H1 (cell line): ENCODE data around the gene UHRF2. TPM values are rescaled to one million over a fixed set of nuclear protein-coding genes. Genes with fewer than 3 reads are reported as not detected.

Experiments
- CHD7 ChIP-seq: fragments of 300-600 bp; sonication (generic); IDR thresholded peaks from 2 replicates; pipeline ENCODE4 v1.7.1; 2012; ENCODE audit warnings: low read length, moderate library complexity, mild to moderate bottlenecking, inconsistent platforms; ENCODE audit not compliant: insufficient replicate concordance
- FOSL1 ChIP-seq: IDR thresholded peaks from 2 replicates; pipeline ENCODE4 v1.6.1; 2011; ENCODE audit warnings: mild to moderate bottlenecking, low read depth, low read length, moderate library complexity; ENCODE audit not compliant: insufficient read depth
- HDAC2 ChIP-seq, 2 experiments: fragments of 300-600 bp in 1 of 2; sonication (generic) in 1 of 2; IDR thresholded peaks; 2 replicates each; pipeline ENCODE4 v1.6.1; 2011 to 2012; ENCODE audit warnings: low read depth in 2 of 2, low read length in 2 of 2, mild to moderate bottlenecking in 2 of 2, moderate library complexity in 2 of 2, borderline replicate concordance in 1 of 2, inconsistent platforms in 1 of 2
- KDM4A ChIP-seq: IDR thresholded peaks from one replicate; pipeline ENCODE4 v1.7.1; 2012; ENCODE audit warnings: low read depth, mild to moderate bottlenecking, moderate library complexity, low read length, inconsistent platforms; ENCODE audit not compliant: severe bottlenecking
- RFX5 ChIP-seq: IDR thresholded peaks from 2 replicates; pipeline ENCODE4 v1.6.1; 2011; ENCODE audit warnings: low read depth, low read length, improper control_type of control experiment, borderline replicate concordance
- SIN3A ChIP-seq, 2 experiments: IDR thresholded peaks in 1 of 2; conservative IDR thresholded peaks in 1 of 2; 2 replicates each; pipeline ENCODE4 v1.6.1; 2011 to 2012; ENCODE audit warnings: low read length in 2 of 2, improper control_type of control experiment in 1 of 2, low read depth in 1 of 2, mild to moderate bottlenecking in 1 of 2
- SP4 ChIP-seq: IDR thresholded peaks from 2 replicates; pipeline ENCODE4 v1.6.1; 2012; ENCODE audit warnings: low read length, inconsistent platforms
- TAF7 ChIP-seq: optimal IDR thresholded peaks from 2 replicates; pipeline ENCODE3; 2011; ENCODE audit warnings: low read depth, mild to moderate bottlenecking, inconsistent platforms, low read length, moderate library complexity, borderline replicate concordance
- polyA plus RNA-seq, 7 experiments: library from polyadenylated mRNA; depleted of rRNA in 3 of 7; stranded (reverse) in 5 of 7; unstranded in 2 of 7; fragments of >200 nt in 5 of 7; fragments of 200-250 nt in 2 of 7; gene quantifications; 1 replicate in 5 of 7; 2 replicates in 1 of 7; 4 replicates in 1 of 7; pipeline versions ENCODE4 v1.2.1 to v1.2.3, GENCODE V29; 2011 to 2013; ENCODE audit warnings: missing spikeins in 2 of 7, mixed read lengths in 2 of 7
- total RNA-seq: library from RNA; stranded (reverse); fragmentation: NEBNext Ultra II Directional; extraction: Animal tissue kit (Norgen Biotek cat#: 25700); gene quantifications from 2 replicates; pipeline ENCODE4 v1.2.1, GENCODE V29; 2021
- TF ChIP-seq, protein P1 (sequence below): IDR thresholded peaks from 2 replicates; pipeline ENCODE4 v1.6.1; 2012; ENCODE audit warnings: inconsistent platforms

The UHRF2 gene
- total and polyA plus RNA-seq, 2 of the 8 experiments (the other 6 are each of a cell fraction or from before 2014, with no cell fraction given) = 31.8 to 48.0 TPM

DNA sequence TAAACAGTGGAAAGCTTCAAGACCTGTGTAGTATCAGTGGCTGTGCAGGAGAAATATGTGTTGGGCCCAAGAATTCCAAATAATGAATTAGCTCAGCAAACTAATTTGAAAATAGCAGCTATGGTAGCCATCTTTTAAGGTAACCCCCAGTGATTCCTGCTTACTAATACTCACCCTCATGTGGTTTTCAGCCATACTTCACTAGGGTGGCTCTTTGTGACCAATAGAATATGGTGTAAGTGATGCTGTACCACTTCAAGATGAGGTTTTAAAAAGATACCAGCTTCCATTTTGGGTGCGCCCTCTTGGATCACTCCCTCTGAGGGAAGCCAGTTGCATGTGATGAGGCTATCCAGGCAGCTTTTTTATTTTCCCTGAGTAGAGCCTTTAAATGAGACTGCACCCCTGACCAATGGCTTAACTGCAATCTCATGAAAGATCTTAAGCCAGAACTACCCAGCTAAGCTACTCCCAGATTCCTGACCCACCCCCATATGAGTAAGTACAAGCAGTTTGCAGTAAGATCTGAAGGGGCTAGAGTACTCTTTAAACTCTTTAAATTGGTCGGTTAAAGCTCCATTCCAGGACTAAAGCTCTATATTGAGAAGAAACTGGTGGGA, 58.3 kb downstream of the UHRF2 start (continued):
- TF ChIP-seq CHD7 = no peak
- TF ChIP-seq KDM4A = no peak
- TF ChIP-seq HDAC2 (IDR thresholded peaks at IDR 0.05; ENCODE audit: borderline replicate concordance in 1 of 2, low read depth in 2 of 2, low read length in 2 of 2) = no peak
- TF ChIP-seq SP4 = no peak
- TF ChIP-seq, protein P1, sequence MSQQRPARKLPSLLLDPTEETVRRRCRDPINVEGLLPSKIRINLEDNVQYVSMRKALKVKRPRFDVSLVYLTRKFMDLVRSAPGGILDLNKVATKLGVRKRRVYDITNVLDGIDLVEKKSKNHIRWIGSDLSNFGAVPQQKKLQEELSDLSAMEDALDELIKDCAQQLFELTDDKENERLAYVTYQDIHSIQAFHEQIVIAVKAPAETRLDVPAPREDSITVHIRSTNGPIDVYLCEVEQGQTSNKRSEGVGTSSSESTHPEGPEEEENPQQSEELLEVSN = no peak
- TF ChIP-seq FOSL1 = no peak
- no peak for TF ChIP-seq SIN3A (conservative IDR thresholded peaks at IDR 0.05 in 1 of 2, IDR thresholded peaks at IDR 0.05 in 1 of 2; ENCODE audit: low read depth in 1 of 2, low read length in 2 of 2)
- no peak for TF ChIP-seq TAF7
- TF ChIP-seq RFX5 = no peak
